ENCODE measurements around the gene FAM168A. TPM values are rescaled to one million over a fixed set of nuclear protein-coding genes. Genes with fewer than 3 reads are reported as not detected.
"Not testable (repeated sequence)": the region's sequence is repeated elsewhere in the genome, so short reads cannot be mapped to it uniquely, and the experiment has no call there.

The FAM168A gene
- total RNA-seq, 2 experiments from 2014 or later: 22.2 to 24.0 TPM

- H3K4me3 Mint-ChIP-seq: no peak overlapping the region
- ChIA-PET POLR2A (no interaction called here), CTCF (no interaction called here)
- no peaks in the 10 kb centered on the region for H3K27me3 Mint-ChIP-seq
- no peak overlapping the region for H3K27ac Mint-ChIP-seq
- peaks cover 6% of the 10 kb centered on the region for H3K9me3 Mint-ChIP-seq
- DNase-seq: no peak
- H3K4me1 Mint-ChIP-seq: no peaks in the 10 kb centered on the region
- H3K36me3 Mint-ChIP-seq (ENCODE audit: low read depth): peaks cover 7% of the 10 kb centered on the region
Measured at GRCh38 chr11:73493956-73494598, 103.8 kb downstream of the FAM168A start.

- no peak overlapping the region for H3K4me3 Mint-ChIP-seq
- ChIA-PET POLR2A (no interaction called here), CTCF (no interaction called here)
- peaks cover 2% of the 10 kb centered on the region for H3K36me3 Mint-ChIP-seq (ENCODE audit: low read depth)
- H3K9me3 Mint-ChIP-seq: peaks cover 5% of the 10 kb centered on the region
- no peak overlapping the region for H3K27ac Mint-ChIP-seq
- no peak for DNase-seq
- H3K4me1 Mint-ChIP-seq: no peaks in the 10 kb centered on the region
- H3K27me3 Mint-ChIP-seq: no peaks in the 10 kb centered on the region
Measured at GRCh38 chr11:73481626-73482025, 116.3 kb downstream of the FAM168A start.

- H3K27me3 Mint-ChIP-seq: no peaks in the 10 kb centered on the region
- no peaks in the 10 kb centered on the region for H3K4me1 Mint-ChIP-seq
- CTCF ChIA-PET: no interaction called here
- H3K36me3 Mint-ChIP-seq (ENCODE audit: low read depth): peaks cover 3% of the 10 kb centered on the region
- H3K9me3 Mint-ChIP-seq: peaks cover 6% of the 10 kb centered on the region
- POLR2A ChIA-PET: no interaction called here
- DNase-seq: no peak
- H3K4me3 Mint-ChIP-seq: no peak overlapping the region
- no peak overlapping the region for H3K27ac Mint-ChIP-seq
Measured at GRCh38 chr11:73480677-73481076, 117.2 kb downstream of the FAM168A start.

- POLR2A ChIA-PET: no interaction called here
- H3K4me3 Mint-ChIP-seq: no peak overlapping the region
- H3K4me1 Mint-ChIP-seq: no peaks in the 10 kb centered on the region
- H3K36me3 Mint-ChIP-seq (ENCODE audit: low read depth): peaks cover 3% of the 10 kb centered on the region
- no peaks in the 10 kb centered on the region for H3K27me3 Mint-ChIP-seq
- CTCF ChIA-PET: interaction anchor here (0.8 to 1.9 kb wide), 7 partner anchors 10 to 453 kb away, joined by 3 to 8 read pairs (median 4); no protein-coding TSS in a partner anchor
- H3K9me3 Mint-ChIP-seq: peaks cover 6% of the 10 kb centered on the region
- DNase-seq: no peak
- H3K27ac Mint-ChIP-seq: no peak overlapping the region
Measured at GRCh38 chr11:73478737-73479347, 119.1 kb downstream of the FAM168A start.

- H3K4me3 Mint-ChIP-seq: no peak overlapping the region
- H3K27me3 Mint-ChIP-seq: no peaks in the 10 kb centered on the region
- H3K36me3 Mint-ChIP-seq (ENCODE audit: low read depth): peaks cover 3% of the 10 kb centered on the region
- ChIA-PET POLR2A (no interaction called here), CTCF (no interaction called here)
- DNase-seq: no peak
- peaks cover 6% of the 10 kb centered on the region for H3K9me3 Mint-ChIP-seq
- H3K27ac Mint-ChIP-seq: no peak overlapping the region
- no peaks in the 10 kb centered on the region for H3K4me1 Mint-ChIP-seq
Measured at GRCh38 chr11:73477518-73477917, 120.4 kb downstream of the FAM168A start.

GRCh38 chr11:73475549-73476095 lies 122.3 kb downstream of the FAM168A start:
- DNase-seq: no peak
- POLR2A ChIA-PET: no interaction called here
- Mint-ChIP-seq H3K9me3 (peaks cover 6% of the 10 kb centered on the region), H3K27ac (no peak overlapping the region), H3K4me3 (no peak overlapping the region), H3K4me1 (no peaks in the 10 kb centered on the region), H3K27me3 (no peaks in the 10 kb centered on the region), H3K36me3 (ENCODE audit: low read depth) (peaks cover 3% of the 10 kb centered on the region)
- CTCF ChIA-PET: no interaction called here

- no peaks in the 10 kb centered on the region for H3K4me1 Mint-ChIP-seq
- H3K27me3 Mint-ChIP-seq: no peaks in the 10 kb centered on the region
- no peak for DNase-seq
- H3K9me3 Mint-ChIP-seq: peaks cover 6% of the 10 kb centered on the region
- H3K27ac Mint-ChIP-seq: no peak overlapping the region
- H3K36me3 Mint-ChIP-seq (ENCODE audit: low read depth): peaks cover 3% of the 10 kb centered on the region
- ChIA-PET POLR2A (no interaction called here), CTCF (no interaction called here)
- H3K4me3 Mint-ChIP-seq: no peak overlapping the region
Measured at GRCh38 chr11:73473252-73473651, 124.7 kb downstream of the FAM168A start.

GRCh38 chr11:73470036-73470612 lies 127.8 kb downstream of the FAM168A start:
- H3K4me3 Mint-ChIP-seq; H3K27me3 Mint-ChIP-seq; H3K9me3 Mint-ChIP-seq; POLR2A ChIA-PET; H3K36me3 Mint-ChIP-seq (ENCODE audit: low read depth); CTCF ChIA-PET; H3K27ac Mint-ChIP-seq; DNase-seq; H3K4me1 Mint-ChIP-seq: not testable (repeated sequence)

GRCh38 chr11:73469401-73469800 lies 128.5 kb downstream of the FAM168A start:
- no peaks in the 10 kb centered on the region for H3K9me3 Mint-ChIP-seq
- ChIA-PET CTCF (no interaction called here), POLR2A (no interaction called here)
- H3K27me3 Mint-ChIP-seq: no peaks in the 10 kb centered on the region
- no peak overlapping the region for H3K4me3 Mint-ChIP-seq
- H3K36me3 Mint-ChIP-seq (ENCODE audit: low read depth): no peaks in the 10 kb centered on the region
- H3K4me1 Mint-ChIP-seq: no peaks in the 10 kb centered on the region
- H3K27ac Mint-ChIP-seq: no peak overlapping the region
- DNase-seq: no peak

- Mint-ChIP-seq H3K9me3 (no peaks in the 10 kb centered on the region), H3K36me3 (ENCODE audit: low read depth) (no peaks in the 10 kb centered on the region), H3K27ac (no peak overlapping the region), H3K27me3 (no peaks in the 10 kb centered on the region), H3K4me1 (no peaks in the 10 kb centered on the region), H3K4me3 (no peak overlapping the region)
- ChIA-PET POLR2A (no interaction called here), CTCF (no interaction called here)
- DNase-seq: no peak
Measured at GRCh38 chr11:73468590-73469161, 129.2 kb downstream of the FAM168A start.

GRCh38 chr11:73467505-73467904 lies 130.4 kb downstream of the FAM168A start:
- no peak for DNase-seq
- Mint-ChIP-seq H3K9me3 (no peaks in the 10 kb centered on the region), H3K36me3 (ENCODE audit: low read depth) (no peaks in the 10 kb centered on the region), H3K27me3 (no peaks in the 10 kb centered on the region), H3K27ac (no peak overlapping the region), H3K4me3 (no peak overlapping the region), H3K4me1 (no peaks in the 10 kb centered on the region)
- POLR2A ChIA-PET: no interaction called here
- CTCF ChIA-PET: no interaction called here

- ChIA-PET CTCF (interaction anchor here (1.8 kb wide), 1 partner anchor 13 kb away, joined by 4 read pairs; no protein-coding TSS in a partner anchor), POLR2A (no interaction called here)
- no peaks in the 10 kb centered on the region for H3K27me3 Mint-ChIP-seq
- no peak for DNase-seq
- H3K27ac Mint-ChIP-seq: no peak overlapping the region
- peaks cover 3% of the 10 kb centered on the region for H3K4me1 Mint-ChIP-seq
- no peak overlapping the region for H3K4me3 Mint-ChIP-seq
- H3K36me3 Mint-ChIP-seq (ENCODE audit: low read depth): no peaks in the 10 kb centered on the region
- no peaks in the 10 kb centered on the region for H3K9me3 Mint-ChIP-seq
Measured at GRCh38 chr11:73466643-73467042, 131.3 kb downstream of the FAM168A start.

- POLR2A ChIA-PET: no interaction called here
- Mint-ChIP-seq H3K4me3 (no peak overlapping the region), H3K27me3 (no peaks in the 10 kb centered on the region), H3K27ac (no peak overlapping the region), H3K4me1 (peaks cover 6% of the 10 kb centered on the region), H3K9me3 (no peaks in the 10 kb centered on the region), H3K36me3 (ENCODE audit: low read depth) (no peaks in the 10 kb centered on the region)
- CTCF ChIA-PET: interaction anchor here (1.1 to 1.8 kb wide), 3 partner anchors 14 to 130 kb away, joined by 3 to 4 read pairs (median 3); no protein-coding TSS in a partner anchor
- no peak for DNase-seq
Measured at GRCh38 chr11:73465871-73466270, 132.0 kb downstream of the FAM168A start.
